ENCODE data around the gene UBR2. TPM values are rescaled to one million over a fixed set of nuclear protein-coding genes. Genes with fewer than 3 reads are reported as not detected.

The UBR2 gene
- total and polyA plus RNA-seq, 2 of the 13 experiments (the other 11 are each of a cell fraction or from before 2014, with no cell fraction given), result 17.6 to 29.3 TPM

DNA sequence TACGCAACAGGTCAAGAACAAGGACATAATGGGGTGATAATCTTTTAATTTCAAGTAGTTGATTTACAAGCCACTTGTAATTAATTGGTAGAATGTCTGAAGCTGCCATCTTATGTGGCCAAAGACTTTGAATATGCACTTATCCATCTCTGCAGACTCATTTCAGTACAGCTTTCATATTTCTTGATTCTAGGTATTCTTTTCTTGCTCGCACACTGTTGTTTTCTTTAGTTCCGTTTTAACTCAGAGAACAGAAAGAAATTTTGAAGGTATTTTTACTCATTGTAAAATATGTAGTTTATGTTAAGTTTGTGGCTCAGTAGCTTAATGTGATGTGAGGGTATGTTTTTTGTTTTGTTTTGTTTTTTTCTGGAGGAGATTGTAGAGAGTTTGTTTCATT is 73.9 kb downstream of the UBR2 start:
- H3K36me3 ChIP-seq (replicated peaks in 1 of 2; ENCODE audit: control insufficient read depth in 1 of 2, insufficient read depth in 2 of 2, low read length in 2 of 2), result peaks cover 17 to 68% of the 10 kb centered on the region in 2 experiments
- no peak overlapping the region for H3K27ac ChIP-seq (ENCODE audit: extremely low read length, insufficient read depth, low read length)
- H3K4me3 ChIP-seq (replicated peaks in 1 of 3; ENCODE audit: insufficient read depth in 1 of 3, low read depth in 2 of 3, low read length in 3 of 3), result no peak overlapping the region
- 97% methylated on average over 3 of the region's 3 CpGs for WGBS (ENCODE audit: low lambda C conversion rate)
- H3K27me3 ChIP-seq (ENCODE audit: control insufficient read depth in 1 of 2, insufficient read depth in 2 of 2, low read length in 2 of 2), result no peaks in the 10 kb centered on the region; a peak in 1 of 5 replicates
- no peak overlapping the region for H3K4me2 ChIP-seq (ENCODE audit: low read depth, low read length)
- no peaks in the 10 kb centered on the region for H3K9me3 ChIP-seq (ENCODE audit: low read length)
- DNase-seq (ENCODE audit: low spot score) (no peak), ATAC-seq (no peak), FAIRE-seq (no peak)
- no TSS peak for BruUV-seq (replicated peaks)
- H4K20me1 ChIP-seq (ENCODE audit: insufficient read depth, low read length), result no peaks in the 10 kb centered on the region
- TF ChIP-seq EHMT2 (IDR thresholded peaks at IDR 0.05; ENCODE audit: borderline replicate concordance, low read depth, low read length) (no peak), SRSF9 (IDR thresholded peaks at IDR 0.05; ENCODE audit: borderline replicate concordance, insufficient read depth, low read depth, low read length, poor library complexity, severe bottlenecking) (no peak), ZNF251 (CRISPR knock-in tag; IDR thresholded peaks at IDR 0.05) (no peak), MIER2 (CRISPR knock-in tag; IDR thresholded peaks at IDR 0.05) (no peak), SIN3A (IDR thresholded peaks at IDR 0.05; ENCODE audit: borderline replicate concordance, low read depth, low read length) (no peak), NFE2L2 (IDR thresholded peaks at IDR 0.05; ENCODE audit: low read length) (no peak), BRCA1 (CRISPR knock-in tag; IDR thresholded peaks at IDR 0.05) (no peak), MIER3 (CRISPR knock-in tag; IDR thresholded peaks at IDR 0.05; ENCODE audit: borderline replicate concordance) (no peak)
- TF ChIP-seq, protein P1, sequence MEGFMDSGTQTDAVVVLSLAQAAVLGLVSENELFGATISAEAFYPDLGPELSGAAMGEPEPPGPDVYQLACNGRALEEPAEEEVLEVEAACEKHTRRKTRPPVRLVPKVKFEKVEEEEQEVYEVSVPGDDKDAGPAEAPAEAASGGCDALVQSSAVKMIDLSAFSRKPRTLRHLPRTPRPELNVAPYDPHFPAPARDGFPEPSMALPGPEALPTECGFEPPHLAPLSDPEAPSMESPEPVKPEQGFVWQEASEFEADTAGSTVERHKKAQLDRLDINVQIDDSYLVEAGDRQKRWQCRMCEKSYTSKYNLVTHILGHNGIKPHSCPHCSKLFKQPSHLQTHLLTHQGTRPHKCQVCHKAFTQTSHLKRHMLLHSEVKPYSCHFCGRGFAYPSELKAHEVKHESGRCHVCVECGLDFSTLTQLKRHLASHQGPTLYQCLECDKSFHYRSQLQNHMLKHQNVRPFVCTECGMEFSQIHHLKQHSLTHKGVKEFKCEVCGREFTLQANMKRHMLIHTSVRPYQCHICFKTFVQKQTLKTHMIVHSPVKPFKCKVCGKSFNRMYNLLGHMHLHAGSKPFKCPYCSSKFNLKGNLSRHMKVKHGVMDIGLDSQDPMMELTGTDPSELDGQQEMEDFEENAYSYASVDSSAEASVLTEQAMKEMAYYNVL (CRISPR knock-in tag; IDR thresholded peaks at IDR 0.05; ENCODE audit: borderline replicate concordance), result no peak
- TF ChIP-seq, protein P2, sequence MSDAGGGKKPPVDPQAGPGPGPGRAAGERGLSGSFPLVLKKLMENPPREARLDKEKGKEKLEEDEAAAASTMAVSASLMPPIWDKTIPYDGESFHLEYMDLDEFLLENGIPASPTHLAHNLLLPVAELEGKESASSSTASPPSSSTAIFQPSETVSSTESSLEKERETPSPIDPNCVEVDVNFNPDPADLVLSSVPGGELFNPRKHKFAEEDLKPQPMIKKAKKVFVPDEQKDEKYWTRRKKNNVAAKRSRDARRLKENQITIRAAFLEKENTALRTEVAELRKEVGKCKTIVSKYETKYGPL (CRISPR knock-in tag; IDR thresholded peaks at IDR 0.05), result no peak
- TF ChIP-seq, protein P3, sequence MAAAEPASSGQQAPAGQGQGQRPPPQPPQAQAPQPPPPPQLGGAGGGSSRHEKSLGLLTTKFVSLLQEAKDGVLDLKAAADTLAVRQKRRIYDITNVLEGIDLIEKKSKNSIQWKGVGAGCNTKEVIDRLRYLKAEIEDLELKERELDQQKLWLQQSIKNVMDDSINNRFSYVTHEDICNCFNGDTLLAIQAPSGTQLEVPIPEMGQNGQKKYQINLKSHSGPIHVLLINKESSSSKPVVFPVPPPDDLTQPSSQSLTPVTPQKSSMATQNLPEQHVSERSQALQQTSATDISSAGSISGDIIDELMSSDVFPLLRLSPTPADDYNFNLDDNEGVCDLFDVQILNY (CRISPR knock-in tag; conservative IDR thresholded peaks at IDR 0.05), result no peak
- TF ChIP-seq, protein P4, sequence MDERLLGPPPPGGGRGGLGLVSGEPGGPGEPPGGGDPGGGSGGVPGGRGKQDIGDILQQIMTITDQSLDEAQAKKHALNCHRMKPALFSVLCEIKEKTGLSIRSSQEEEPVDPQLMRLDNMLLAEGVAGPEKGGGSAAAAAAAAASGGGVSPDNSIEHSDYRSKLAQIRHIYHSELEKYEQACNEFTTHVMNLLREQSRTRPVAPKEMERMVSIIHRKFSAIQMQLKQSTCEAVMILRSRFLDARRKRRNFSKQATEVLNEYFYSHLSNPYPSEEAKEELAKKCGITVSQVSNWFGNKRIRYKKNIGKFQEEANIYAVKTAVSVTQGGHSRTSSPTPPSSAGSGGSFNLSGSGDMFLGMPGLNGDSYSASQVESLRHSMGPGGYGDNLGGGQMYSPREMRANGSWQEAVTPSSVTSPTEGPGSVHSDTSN (CRISPR knock-in tag; IDR thresholded peaks at IDR 0.05), result no peak
- TF ChIP-seq, protein P5, sequence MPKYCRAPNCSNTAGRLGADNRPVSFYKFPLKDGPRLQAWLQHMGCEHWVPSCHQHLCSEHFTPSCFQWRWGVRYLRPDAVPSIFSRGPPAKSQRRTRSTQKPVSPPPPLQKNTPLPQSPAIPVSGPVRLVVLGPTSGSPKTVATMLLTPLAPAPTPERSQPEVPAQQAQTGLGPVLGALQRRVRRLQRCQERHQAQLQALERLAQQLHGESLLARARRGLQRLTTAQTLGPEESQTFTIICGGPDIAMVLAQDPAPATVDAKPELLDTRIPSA (CRISPR knock-in tag; IDR thresholded peaks at IDR 0.05; ENCODE audit: borderline replicate concordance), result no peak
- TF ChIP-seq, protein P6, sequence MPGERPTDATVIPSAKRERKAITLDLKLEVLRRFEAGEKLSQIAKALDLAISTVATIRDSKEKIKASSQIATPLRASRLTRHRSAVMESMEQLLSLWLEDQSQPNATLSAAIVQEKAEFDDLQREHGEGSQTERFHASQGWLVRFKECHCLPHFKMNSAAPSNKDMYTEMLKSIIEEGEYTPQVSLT (CRISPR knock-in tag; IDR thresholded peaks at IDR 0.05; ENCODE audit: borderline replicate concordance, low read depth), result no peak
- no peaks in the 10 kb centered on the region for H3K79me2 ChIP-seq (ENCODE audit: insufficient read depth, low read length)
- intact Hi-C loops (cut with micrococcal nuclease; ENCODE audit: unreplicated experiment) (no loop called here), in situ Hi-C loops (cut with HindIII; ENCODE audit: extremely low pct_ligation_motif_present, low pct_unique_long_range_greater_than_20kb) (no loop called here)
- H3K4me1 ChIP-seq (ENCODE audit: insufficient read depth, low read length), result no peaks in the 10 kb centered on the region
- POLR2A ChIA-PET, result no interaction called here
- CTCF ChIA-PET (ENCODE audit: low intra/inter-chr PET ratio, low total read pairs), result no interaction called here
- H3K9ac ChIP-seq (ENCODE audit: insufficient read depth, low read depth, low read length), result no peak overlapping the region
- H2AFZ ChIP-seq (ENCODE audit: low read length), result no peak overlapping the region
